MM.1S (cell line): ENCODE measurements around the gene DMRT3.

Experiments used
- CTCF ChIP-seq: fragments of 300-600 bp; sonication (generic); IDR thresholded peaks from 2 replicates; pipeline ENCODE4 v1.5.1; 2016; ENCODE audit warnings: antibody characterized with exemption, low read length, mixed read lengths
- EZH2 ChIP-seq: fragments of 300-600 bp; sonication (generic); optimal IDR thresholded peaks from 2 replicates; pipeline ENCODE3; 2017; ENCODE audit warnings: low read depth, mild to moderate bottlenecking, antibody characterized with exemption, low read length, mixed read lengths
- EZH2phosphoT487 ChIP-seq: fragments of 300-600 bp; sonication (generic); IDR thresholded peaks from 2 replicates; pipeline ENCODE4 v1.6.1; 2018; ENCODE audit warnings: antibody characterized with exemption, low read length

GRCh38 chr9:1002678-1003077 is 26.2 kb downstream of the DMRT3 start:
- no peak for TF ChIP-seq CTCF
- TF ChIP-seq EZH2phosphoT487: no peak
- no peak for TF ChIP-seq EZH2
